ENCODE data around the gene CRB3.
"Not testable (repeated sequence)": the region's sequence is repeated elsewhere in the genome, so short reads cannot be mapped to it uniquely, and the experiment has no call there.

The CRB3 gene

DNA sequence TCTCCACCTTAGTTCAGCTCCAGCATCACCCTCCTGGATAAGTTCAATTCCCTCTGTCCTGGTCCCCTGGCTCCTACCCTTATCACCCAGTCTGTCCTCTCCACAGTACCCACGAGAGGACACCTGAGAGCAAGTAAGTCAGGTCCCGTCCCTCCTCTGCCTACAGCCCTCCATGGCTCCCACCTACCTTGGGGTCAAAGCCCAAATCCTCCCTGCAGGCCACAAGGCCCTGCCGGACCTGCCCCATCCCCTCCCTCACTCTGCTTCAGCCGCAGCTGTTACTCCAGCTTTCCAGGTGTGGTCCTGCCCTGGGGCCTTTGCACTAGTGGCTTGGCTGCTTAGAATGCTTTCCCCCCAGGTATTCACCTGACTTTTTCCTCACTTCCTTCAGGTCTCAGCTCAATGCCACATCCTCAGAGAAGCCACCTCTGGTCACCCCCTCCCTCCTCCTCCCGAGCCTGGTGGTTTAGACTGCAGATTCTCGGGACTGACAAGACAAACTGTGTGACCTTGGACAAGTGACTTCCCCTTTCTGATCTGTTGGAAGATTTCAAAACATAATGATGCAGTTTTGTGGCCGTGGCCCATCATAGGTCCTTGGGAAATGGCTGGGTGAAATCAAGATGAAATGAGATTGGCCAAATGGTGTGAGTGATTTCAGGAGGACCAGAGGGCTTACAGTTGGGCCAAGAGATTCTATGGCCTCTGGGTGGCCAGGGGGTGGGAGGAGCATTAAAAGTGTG, 34.4 kb downstream of the CRB3 start:
- DNase-seq, result no peak

DNA sequence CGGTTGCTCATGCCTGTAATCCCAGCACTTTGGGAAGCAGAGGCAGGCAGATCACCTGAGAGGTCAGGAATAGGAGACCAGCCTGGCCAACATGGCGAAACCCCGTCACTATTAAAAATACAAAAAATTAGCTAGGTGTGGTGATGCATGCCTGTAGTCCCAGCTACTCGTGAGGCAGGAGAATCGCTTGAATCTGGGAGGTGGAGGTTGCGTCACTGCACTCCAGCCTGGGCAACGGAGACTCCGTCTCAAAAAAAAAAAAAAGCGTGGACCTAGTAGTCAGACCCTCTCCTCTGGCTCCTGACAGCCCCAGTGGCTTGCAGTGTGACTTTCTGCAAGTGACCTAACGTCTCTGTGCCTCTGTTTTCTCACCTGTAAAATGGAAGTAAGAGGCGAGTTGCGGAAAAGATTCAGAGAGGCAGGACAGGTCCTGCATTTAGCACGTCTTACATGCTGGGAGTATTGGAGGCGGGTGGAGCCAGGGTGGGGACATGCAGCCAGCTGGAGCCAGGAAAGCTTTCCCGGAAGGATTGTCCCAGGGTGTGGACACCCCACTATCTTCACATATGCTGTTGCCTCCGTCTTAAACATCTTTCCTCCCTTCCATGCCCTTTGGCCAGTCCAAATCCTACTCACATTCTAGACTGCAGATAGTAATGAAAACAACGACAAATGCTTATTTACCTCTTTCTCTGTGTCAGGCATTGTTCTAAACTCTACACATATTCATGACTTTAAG, 35.1 kb downstream of the CRB3 start:
- DNase-seq, result no peak

DNA sequence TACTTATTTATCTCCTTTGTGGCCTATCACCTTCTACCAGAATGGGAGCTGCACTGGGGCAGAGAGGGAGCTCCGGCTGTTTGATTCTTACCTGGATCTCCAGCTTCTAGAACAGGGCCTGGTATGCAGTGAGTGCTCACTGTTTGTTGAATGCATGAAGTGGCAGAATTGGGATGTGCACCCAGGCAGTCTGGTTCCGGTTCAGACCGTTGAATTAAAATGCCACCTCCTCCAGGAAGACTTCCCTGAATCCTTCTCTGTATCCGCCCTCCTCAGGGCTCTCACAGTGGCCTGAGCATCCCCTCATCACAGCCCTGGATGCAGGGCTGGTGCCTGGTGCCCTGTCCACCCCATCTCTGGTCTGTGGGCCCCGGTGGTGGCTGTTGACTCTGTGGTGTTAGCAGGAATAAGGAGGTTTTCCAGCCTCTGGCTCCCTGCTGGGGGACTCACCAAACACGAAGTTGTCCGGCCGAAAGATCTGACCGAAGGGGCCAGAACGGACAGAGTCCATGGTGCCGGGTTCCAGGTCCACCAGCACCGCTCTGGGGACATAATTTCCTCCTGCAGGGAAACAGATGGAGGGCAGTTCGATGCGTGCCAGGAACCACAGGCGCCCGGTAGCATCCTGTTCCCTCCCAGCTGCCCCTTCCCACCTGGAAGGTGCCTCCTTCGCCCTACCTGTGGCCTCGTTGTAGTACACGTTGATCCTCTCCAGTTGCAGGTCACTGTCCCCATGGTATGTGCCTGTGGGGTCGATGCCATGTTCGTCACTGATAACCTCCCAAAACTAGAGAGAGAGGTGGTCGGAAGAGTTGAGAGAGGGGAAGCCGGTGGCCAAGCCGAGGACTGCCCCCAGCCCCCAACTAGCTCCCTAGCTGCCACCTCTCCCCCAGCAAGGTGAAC, 37.0 kb downstream of the CRB3 start:
- DNase-seq, result no peak

DNA sequence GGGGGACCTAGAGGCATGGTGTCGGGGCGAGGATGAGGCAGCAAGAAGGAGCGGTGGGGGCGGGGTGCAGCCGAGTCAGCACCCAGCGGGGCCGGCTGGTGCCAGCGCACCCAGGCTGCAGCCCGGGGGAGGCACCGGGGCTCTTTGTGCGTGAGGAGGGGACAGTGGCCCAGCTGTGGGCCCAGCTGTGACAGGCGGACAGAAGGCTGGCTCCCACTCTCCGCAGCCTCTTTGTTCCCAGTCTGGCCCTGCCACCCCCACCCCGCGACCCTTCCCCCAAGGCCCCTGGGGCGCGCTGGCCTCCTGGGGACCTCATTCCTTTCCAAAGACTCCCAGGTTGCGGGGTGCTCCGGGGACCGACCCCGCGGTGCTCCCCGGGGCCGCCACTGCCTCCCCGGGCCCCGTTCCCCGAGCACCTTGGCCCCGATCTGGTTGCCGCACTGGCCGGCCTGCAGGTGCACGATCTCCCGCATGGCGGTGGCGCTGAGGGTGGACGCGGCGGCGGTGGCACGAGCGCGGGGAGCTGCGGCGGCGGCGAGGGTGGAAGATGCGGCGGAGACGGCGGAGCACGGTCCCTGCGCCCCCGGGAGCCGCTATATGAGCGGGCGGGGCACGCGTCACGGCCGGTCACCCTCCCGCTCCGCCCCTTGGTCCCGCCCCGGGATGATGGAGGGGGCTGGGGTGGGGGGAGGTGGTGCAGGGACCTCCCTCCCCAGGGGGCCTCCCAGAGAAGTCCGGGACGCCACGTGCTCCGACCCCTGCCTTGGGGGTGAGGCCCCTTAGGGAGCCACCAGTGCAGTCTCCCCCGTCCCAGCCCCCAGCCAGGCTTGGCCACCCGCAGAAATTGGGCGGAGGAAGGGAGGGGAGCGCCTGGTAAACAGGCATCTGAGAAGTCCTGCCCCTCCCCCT, 37.9 kb downstream of the CRB3 start, which contains the start of gene TUBB4A:
Gene TUBB4A, minus strand, starts transcription at position 570 of the 909 bp plus-strand sequence. Its CDS starts 97 bp downstream, at position 473.
- no peak for DNase-seq

DNA sequence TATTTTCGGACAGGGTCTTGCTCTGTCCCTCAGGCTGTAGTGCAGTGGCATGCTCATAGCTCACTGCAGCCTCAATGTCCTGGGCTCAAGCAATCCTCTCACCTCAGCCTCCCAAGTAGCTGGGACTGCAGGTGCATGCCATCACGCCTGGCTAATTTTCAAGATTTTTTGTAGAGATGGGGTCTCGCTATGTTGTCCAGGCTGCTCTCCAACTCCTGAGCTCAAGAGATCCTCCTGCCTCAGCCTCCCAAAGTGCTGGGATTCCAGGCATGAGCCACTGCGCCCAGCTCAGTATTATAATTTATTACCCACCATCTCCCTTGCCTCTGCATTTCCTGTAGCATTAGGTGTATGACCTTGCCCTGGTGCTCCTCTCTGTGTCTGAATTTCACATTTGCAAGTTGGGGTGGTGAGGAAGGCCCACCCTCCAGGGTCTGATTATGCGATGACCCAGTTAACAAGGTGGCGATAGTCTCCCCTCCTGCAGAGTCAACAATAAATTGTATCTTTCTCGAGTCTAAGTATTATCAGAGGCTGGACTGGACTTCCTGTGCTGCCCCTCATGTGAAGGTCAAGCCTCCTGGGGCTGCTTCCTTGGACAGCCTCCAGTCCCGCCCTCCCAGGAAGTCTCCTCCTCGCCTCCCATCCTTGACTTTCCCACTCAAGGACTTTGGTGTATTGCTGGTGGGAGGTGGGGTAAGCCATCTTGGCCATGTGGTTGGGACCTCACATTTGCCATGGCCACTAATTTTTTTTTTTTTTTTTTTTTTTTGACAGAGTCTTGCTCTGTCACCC, 39.5 kb downstream of the CRB3 start:
- DNase-seq, result no peak

DNA sequence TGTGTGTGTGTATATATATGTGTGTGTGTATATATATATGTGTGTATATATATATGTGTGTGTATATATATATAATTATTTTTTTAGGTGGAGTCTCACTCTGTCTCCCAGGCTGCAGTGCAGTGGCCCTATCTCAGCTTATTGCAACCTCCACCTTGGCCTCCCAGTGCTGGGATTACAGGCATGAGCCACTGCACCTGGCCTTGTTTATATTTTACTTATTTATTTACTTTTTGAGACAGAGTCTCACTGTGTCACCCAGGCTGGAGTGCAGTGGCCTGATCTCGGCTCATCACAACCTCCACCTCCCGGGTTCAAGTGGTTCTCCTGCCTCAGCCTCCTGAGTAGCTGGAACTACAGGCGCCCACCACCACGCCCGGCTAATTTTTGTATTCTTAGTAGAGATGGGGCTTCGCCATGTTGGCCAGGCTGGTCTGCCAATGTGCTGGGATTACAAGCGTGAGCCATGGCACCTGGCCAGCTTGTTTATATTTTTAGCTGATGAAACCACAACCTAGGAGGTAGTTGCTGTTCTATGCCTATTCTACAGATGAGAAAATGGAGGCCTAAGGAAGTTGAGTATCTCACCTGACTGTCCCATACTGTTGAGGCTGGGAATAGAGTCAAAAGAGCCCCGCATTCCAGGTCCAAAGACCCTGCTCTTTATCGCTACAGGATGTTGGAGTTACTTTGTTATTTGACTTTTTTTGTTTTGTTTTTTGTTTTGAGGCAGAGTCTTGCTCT, 44.1 kb downstream of the CRB3 start:
- DNase-seq, result not testable (repeated sequence)

DNA sequence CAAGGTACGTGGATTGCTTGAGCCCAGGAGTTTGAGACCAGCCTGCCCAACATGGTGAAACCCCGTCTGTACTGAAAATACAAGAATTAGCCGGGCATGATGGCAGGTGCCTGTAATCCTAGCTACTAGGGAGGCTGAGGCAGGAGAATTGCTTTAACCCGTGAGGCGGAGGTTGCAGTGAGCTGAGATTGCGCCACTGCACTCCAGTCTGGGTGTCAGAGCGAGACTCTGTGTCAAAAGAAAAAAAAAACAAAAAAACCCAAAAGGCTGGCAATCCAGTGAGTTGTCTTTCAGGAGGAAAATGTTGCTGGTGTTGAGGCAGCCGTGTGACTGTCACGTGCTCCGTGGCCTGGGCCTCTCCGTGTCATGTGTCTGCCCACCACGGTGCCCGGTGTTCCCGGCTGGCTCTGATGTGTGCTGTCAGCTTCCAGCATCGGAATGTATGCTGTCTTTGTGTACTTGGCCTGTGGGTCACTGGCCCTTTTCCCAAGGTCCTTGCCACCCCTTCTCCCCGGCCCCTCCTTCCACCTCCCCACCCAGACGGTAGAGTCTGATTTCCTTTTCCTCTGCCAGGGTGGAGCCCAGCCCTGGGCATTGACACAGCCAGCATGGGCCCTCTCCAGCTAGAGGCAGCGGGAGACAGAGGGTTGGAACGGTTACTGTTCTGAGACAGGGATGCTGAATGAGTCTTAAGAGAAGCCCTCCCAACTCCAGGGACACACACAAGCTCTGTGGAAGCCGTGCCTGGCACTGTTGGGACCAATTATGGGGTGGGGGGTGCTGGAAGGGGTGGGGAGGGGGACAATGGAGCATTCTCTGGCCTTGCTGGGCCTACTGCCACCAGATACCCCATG, 45.3 kb downstream of the CRB3 start:
- DNase-seq, result no peak

DNA sequence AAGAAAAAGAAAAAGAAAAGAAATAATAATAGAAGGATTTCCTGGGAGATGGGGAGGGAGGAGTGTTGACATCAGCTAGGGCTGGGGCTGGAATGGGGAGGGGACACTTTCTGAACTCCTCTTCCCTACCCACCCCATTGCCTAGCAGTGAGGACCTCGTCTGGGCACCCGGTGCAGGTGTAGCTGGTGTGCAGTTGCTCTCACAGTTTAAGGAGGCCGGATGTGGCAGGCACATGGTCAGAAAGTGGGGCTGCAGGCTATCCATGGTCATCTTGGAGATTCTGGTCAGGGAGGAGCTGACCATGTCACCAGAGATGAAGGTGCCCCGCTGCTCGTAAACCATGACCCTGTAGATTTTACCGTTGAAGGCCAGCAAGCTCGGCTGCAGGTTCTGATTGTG, 46.5 kb downstream of the CRB3 start:
- no peak for DNase-seq

DNA sequence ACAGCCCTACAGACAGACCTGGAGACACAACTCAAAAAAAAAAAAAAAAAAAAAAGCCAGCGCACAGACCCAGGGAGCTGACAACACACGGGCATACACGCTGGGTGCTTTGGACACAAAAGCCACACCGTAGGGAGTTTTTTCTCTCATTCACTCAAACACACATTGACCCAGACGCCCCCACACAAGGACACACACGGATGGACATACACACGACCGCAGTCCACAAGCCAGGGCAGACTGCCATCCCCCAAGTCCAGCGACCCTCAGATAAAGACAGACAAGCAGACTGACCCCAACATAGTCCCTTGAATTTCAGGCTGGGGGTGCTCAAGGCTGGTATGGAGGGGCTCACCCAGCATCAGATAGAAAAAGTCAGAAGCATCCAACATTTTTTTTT, 50.0 kb downstream of the CRB3 start:
- DNase-seq, result no peak

DNA sequence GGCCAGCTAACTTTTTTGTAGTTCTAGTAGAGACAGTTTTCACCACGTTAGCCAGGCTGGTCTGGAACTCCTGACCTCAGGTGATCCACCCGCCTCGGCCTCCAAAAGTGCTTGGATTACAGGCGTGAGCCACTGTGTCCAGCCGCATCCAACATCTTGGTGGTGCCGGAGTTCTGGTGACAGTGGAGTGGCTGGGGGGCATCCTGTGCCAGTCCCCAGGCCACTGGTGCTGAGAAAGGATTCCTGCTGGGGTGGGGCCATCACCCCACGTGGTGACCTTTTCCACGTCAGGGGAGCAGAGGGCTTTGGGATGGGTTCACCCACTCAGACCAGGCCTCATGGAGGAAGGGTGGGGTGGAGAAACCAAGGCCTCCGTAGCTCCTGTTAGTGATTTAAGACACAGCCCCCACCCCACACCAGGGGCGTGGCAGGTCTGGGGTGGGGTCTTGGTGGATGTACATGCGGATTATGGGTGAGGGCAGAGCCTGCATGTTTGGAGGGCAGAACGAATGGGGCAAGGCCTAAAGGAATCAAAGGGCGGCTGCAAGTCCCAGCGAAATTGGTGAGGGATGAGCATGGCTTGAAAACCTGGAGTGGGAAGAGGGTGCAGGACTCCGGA, 51.0 kb downstream of the CRB3 start:
- DNase-seq, result no peak

DNA sequence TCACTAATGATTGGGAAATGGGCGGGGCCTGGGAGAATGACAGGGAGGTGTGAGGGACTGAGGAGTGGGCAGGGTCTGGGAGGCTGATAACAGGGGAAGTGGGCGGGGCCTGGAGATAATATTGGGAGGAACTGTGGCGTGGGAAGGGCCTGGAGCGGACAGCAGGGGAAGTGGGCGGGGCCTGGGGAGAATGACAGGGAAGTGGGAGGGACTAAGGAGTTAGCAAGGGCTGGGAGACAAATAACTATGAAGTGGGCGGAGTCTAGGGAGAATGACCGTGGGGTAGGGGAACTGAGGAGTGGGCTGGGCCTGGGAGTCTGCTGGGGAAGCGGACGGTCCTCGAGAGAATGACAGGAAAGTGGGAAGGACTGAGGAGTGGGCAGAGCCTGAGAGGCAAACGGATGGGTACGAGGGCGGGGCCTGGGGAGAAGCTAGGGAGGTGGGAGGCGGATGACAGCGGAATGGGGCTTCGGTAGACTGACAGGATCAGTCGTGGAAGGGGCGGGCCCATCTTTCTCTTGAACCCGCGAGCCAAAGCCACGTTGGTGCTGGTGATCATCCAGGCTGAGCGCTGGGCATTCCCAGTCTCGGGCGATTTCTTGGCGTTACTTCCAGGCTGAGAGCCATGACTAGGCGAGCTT, 52.1 kb downstream of the CRB3 start:
- DNase-seq, result peak; percentile 81

Measured in NK-92 treated with Interleukin-12 subunit alpha and Interleukin-12 subunit beta, amount 100 ng/mL, for 24 hours (cell line).